ENCODE results near the gene GANAB. TPM values are rescaled to one million over a fixed set of nuclear protein-coding genes. Genes with fewer than 3 reads are reported as not detected.
A peak's percentile ranks its signal among the peaks of the same experiment; 100 is the strongest.
"Not testable (repeated sequence)": the region's sequence is repeated elsewhere in the genome, so short reads cannot be mapped to it uniquely, and the experiment has no call there.

Gene GANAB
- total RNA-seq, 1 experiment from 2014 or later = 434 TPM

DNA sequence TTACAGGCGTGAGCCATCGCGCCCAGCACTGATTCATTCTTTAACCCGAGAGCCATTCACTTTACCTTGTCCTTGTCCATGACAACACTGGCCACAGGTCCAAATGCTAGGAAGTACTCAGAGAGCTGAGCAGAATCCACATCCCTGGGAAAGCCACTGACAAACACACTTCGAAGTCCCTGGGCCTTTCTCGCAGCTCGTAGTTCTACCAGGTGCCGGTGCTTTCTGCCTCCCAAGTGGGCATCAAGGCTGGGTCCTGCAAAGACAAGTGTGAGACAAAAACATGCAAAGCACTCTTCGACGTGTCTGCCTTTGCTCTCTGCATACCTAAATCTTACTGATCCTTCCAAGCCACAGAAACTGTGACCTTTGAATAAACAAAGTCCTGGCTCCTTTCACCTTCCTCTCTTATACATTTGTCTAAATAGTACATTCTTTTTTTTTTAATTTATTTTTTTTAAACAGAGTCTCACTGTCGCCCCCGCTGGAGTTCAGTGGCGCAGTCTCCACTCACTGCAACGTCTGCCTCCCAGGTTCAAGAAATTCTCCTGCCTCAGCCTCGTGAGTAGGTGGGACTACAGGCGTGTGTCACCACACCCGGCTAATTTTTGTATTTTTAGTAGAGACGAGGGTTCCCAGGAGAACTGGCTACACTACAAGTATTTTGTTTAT lies 57.3 kb downstream of the GANAB start:
- in situ Hi-C loops (cut with HindIII; ENCODE audit: low pct_unique_long_range_greater_than_20kb, low sequenced_read_pairs) = no loop called here
- peak; percentile 62 for DNase-seq (ENCODE audit: low read depth)

DNA sequence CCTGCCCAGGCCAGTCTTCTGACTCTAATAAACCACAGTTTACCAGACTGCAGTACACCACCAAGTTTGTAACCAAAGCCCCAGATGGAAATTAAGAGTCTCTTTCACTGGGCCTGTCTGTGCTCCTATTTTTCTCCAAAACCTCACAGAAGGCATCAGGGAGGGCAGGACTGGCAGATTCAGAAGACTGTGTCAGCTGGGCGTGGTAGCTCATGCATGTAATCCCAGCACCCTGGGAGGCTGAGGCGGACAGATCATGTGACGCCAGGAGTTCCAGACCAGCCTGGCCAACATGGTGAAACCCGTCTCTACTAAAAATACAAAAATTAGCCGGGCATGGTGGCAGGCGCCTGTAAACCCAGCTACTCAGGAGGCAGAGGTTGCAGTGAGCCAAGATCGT lies 61.1 kb downstream of the GANAB start:
- in situ Hi-C loops (cut with HindIII; ENCODE audit: low pct_unique_long_range_greater_than_20kb, low sequenced_read_pairs); DNase-seq (ENCODE audit: low read depth): not testable (repeated sequence)

DNA sequence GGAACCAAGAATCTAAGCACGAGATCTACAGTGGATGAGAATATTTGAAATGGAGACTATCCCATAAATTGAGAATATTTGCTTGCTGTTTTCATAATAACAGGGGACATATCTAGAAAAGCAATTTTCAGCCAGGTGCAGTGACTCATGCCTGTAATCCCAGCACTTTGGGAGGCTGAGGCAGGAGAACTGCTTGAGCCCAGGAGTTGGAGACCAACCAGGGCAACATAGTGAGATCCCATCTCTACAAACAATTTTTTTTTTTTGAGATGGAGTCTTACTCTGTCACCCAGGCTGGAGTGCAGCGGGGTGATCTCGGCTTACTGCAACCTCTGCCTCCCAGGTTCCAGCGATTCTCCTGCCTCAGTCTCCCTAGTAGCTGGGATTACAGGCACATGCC lies 64.7 kb downstream of the GANAB start:
- in situ Hi-C loops (cut with HindIII; ENCODE audit: low pct_unique_long_range_greater_than_20kb, low sequenced_read_pairs); DNase-seq (ENCODE audit: low read depth): not testable (repeated sequence)

DNA sequence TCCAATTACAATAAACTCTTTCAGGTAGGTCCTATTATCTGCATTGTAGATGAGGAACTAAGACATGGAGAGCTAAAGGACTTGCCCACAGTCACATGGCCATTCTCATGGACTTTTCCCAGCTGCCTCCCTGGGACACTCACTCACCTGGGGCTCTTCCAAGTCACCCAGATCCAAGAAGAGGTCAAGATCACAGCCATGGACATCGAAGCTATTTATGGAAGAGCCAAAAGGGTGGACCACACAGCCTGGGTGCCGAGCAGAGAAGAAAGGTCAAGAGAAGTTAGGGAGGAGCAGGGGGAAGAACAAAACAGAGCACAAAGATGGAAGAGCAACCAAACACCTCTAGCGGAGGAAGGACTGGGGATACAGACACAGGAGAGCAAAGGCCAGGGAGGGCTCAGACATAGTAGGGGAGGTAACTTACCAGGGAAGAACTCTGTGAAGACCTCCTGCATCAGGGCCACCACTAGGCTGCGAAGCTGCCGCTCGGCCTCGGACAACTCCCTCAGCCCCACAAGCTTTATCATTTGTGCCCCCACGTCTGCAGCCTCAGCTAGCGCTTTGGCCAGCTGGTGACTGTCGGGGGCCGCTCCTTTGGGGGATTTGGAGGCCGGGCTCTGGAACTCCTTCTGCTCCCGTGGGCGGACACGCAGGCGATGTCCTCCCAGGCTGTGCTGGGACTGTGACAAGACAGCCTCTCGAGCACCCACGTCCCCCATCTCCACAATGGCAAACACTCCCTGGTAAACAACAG lies 65.3 kb downstream of the GANAB start:
- DNase-seq (ENCODE audit: low read depth) = no peak
- in situ Hi-C loops (cut with HindIII; ENCODE audit: low pct_unique_long_range_greater_than_20kb, low sequenced_read_pairs) = no loop called here

DNA sequence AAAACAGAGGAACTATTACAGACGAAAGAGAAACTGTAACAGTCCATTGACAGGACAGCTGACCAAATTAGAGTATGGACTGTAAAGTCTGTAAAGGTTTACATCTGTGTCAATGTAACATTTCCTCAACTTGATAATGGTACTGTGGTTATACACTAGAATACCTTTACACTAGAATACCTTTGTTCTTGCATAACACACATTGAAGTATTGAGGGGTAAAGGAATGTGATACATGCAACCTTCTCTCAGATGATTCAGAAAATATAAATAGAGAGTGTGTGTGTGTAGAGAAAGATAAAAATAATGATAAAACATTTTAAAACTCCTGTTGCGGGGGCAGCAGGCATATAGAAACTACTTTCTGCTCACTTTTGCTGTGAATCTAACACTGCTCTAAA lies 67.2 kb downstream of the GANAB start:
- in situ Hi-C loops (cut with HindIII; ENCODE audit: low pct_unique_long_range_greater_than_20kb, low sequenced_read_pairs) = no loop called here
- no peak for DNase-seq (ENCODE audit: low read depth)

DNA sequence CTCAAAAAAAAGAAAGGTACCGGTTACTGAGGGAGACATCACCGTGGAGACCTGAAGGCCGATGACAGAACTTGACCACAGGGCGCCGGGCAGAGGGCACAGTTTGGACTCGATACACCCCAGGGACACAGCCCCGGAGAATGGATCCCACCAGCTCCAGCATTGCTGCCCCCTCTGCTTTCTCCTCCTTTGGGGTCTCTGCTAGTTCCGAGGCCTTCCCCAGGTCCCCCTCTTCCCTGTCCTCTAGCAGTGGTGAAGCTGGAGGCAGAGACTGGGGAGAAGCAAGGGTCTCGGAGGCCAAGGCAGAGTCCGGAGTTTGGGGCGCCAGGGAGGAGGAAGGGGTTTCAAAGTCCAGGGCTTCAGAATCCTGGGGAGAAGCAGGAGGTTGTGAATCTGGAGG lies 67.9 kb downstream of the GANAB start:
- in situ Hi-C loops (cut with HindIII; ENCODE audit: low pct_unique_long_range_greater_than_20kb, low sequenced_read_pairs) = no loop called here
- DNase-seq (ENCODE audit: low read depth) = no peak

DNA sequence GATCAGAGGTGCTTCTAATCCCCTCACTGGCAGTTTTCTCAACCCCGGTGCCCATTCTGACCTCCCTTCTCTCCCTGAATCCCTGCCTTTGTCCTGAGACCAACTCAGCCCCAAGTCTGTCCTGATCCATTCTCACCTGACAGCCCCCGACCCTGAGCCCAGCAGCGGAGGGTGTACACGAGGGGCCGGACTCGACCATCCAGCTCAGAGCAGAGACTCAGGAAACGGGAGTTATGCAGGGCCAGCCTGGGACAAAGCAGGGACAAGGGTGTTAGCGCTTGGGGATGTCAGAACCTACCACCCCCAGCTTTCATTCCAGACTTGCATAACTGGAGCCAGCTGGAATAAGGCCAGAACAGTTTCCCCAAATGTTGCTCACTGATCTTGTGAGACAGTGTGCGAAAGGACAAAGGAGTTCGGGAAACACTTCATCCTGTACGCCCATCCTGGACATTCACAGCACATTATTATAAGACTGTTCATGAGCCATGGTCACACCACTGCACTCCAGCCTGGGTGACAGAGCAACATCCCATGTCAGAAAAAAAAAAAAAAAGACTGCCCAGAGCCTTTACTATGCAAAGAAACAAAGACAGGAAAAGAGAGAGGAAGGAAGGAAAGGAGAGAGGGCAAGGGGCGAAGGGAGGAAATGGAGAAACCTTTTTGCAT lies 69.2 kb downstream of the GANAB start:
- DNase-seq (ENCODE audit: low read depth) = no peak
- in situ Hi-C loops (cut with HindIII; ENCODE audit: low pct_unique_long_range_greater_than_20kb, low sequenced_read_pairs) = no loop called here

DNA sequence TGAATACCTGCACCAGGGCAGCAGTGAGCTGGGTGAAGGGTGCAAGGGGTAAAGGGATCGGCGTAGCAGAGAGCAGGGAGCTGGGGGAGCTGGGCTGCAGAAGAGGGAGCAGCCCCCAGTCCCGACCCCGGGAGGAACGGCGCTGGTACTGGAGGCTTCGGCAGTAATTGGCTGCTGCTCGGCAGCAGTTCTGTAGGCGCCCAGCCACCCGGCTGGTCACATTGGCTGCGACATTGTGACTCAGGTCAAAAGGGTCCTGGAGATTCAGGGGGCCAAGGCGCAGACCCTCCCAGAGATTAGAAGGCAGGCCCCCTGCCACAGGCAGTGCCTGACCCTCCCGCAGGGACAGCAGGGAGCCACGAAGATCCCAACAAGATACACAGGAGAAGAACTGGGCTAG lies 70.6 kb downstream of the GANAB start:
- no peak for DNase-seq (ENCODE audit: low read depth)
- in situ Hi-C loops (cut with HindIII; ENCODE audit: low pct_unique_long_range_greater_than_20kb, low sequenced_read_pairs) = no loop called here

DNA sequence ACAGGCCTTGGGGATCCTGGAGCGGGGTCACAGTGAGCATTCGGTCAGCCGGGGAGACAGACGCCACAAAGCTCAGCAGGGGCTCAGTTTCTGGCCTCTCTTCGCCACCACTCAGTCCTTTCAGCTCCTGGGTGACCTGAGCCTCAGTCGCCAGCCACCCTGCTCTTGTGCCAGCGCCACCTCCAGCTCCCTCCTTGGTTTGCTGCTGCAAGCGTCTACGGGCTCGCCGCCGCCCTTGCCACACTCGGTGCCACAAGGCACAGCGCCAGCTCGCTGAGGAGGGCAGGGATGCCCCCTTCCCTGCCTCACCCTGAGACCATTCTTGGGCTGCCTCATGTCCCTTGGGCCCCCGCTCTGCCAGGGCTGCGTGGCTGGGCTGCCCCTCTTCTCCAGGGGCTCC lies 71.3 kb downstream of the GANAB start:
- in situ Hi-C loops (cut with HindIII; ENCODE audit: low pct_unique_long_range_greater_than_20kb, low sequenced_read_pairs) = no loop called here
- no peak for DNase-seq (ENCODE audit: low read depth)

Other genes starting within 250 kb of the GANAB start
- gene SCGB1A1, start 227.6 kb downstream of the GANAB start, total RNA-seq (2014; rRNA removed; shearing (Covaris generic); ENCODE audit: low replicate concordance) = not detected in 2 replicates
- gene AHNAK, start 99.8 kb downstream of the GANAB start, total RNA-seq (2014; rRNA removed; shearing (Covaris generic); ENCODE audit: low replicate concordance) = 141 and 188 TPM in 2 replicates
- gene EEF1G, start 72.7 kb downstream of the GANAB start, total RNA-seq (2014; rRNA removed; shearing (Covaris generic); ENCODE audit: low replicate concordance) = 2,603 and 2,794 TPM in 2 replicates
- 11.7 and 14.2 TPM in 2 replicates for gene TUT1, start 55.1 kb downstream of the GANAB start, total RNA-seq (2014; rRNA removed; shearing (Covaris generic); ENCODE audit: low replicate concordance)
- 87.5 and 107 TPM in 2 replicates for gene MTA2, start 44.7 kb downstream of the GANAB start, total RNA-seq (2014; rRNA removed; shearing (Covaris generic); ENCODE audit: low replicate concordance)
- gene EML3, start 33.8 kb downstream of the GANAB start, total RNA-seq (2014; rRNA removed; shearing (Covaris generic); ENCODE audit: low replicate concordance) = 16.1 and 19.3 TPM in 2 replicates
- gene ROM1, start 33.4 kb downstream of the GANAB start, total RNA-seq (2014; rRNA removed; shearing (Covaris generic); ENCODE audit: low replicate concordance) = 4.5 and 7.4 TPM in 2 replicates
- gene B3GAT3, start 24.6 kb downstream of the GANAB start, total RNA-seq (2014; rRNA removed; shearing (Covaris generic); ENCODE audit: low replicate concordance) = 34.9 and 52.3 TPM in 2 replicates
- gene INTS5, start 6.7 kb upstream of the GANAB start, total RNA-seq (2014; rRNA removed; shearing (Covaris generic); ENCODE audit: low replicate concordance) = 7.6 and 14.5 TPM in 2 replicates
- gene C11orf98, start 18.6 kb upstream of the GANAB start, total RNA-seq (2014; rRNA removed; shearing (Covaris generic); ENCODE audit: low replicate concordance) = 48.1 and 59.2 TPM in 2 replicates
- 0.09 and 6.4 TPM in 2 replicates for gene CSKMT, start 18.7 kb upstream of the GANAB start, total RNA-seq (2014; rRNA removed; shearing (Covaris generic); ENCODE audit: low replicate concordance)
- 18.2 and 25.6 TPM in 2 replicates for gene UQCC3, start 25.1 kb upstream of the GANAB start, total RNA-seq (2014; rRNA removed; shearing (Covaris generic); ENCODE audit: low replicate concordance)
- gene LBHD1, start 25.7 kb upstream of the GANAB start, total RNA-seq (2014; rRNA removed; shearing (Covaris generic); ENCODE audit: low replicate concordance) = 1.9 and 3.2 TPM in 2 replicates
- gene UBXN1, start 32.5 kb upstream of the GANAB start, total RNA-seq (2014; rRNA removed; shearing (Covaris generic); ENCODE audit: low replicate concordance) = 81.8 and 106 TPM in 2 replicates
- not detected in 2 replicates for gene LRRN4CL, start 42.9 kb upstream of the GANAB start, total RNA-seq (2014; rRNA removed; shearing (Covaris generic); ENCODE audit: low replicate concordance)
- 37.5 and 55.8 TPM in 2 replicates for gene BSCL2, start 60.8 kb upstream of the GANAB start, total RNA-seq (2014; rRNA removed; shearing (Covaris generic); ENCODE audit: low replicate concordance)
- not detected in 2 replicates for gene GNG3, start 61.1 kb upstream of the GANAB start, total RNA-seq (2014; rRNA removed; shearing (Covaris generic); ENCODE audit: low replicate concordance)
- gene HNRNPUL2, start 80.8 kb upstream of the GANAB start, total RNA-seq (2014; rRNA removed; shearing (Covaris generic); ENCODE audit: low replicate concordance) = 4.4 and 4.8 TPM in 2 replicates
- 30.9 and 37.2 TPM in 2 replicates for gene TTC9C, start 81.9 kb upstream of the GANAB start, total RNA-seq (2014; rRNA removed; shearing (Covaris generic); ENCODE audit: low replicate concordance)
- 4.6 and 14.9 TPM in 2 replicates for gene ZBTB3, start 107.5 kb upstream of the GANAB start, total RNA-seq (2014; rRNA removed; shearing (Covaris generic); ENCODE audit: low replicate concordance)
- gene POLR2G, start 115.0 kb upstream of the GANAB start, total RNA-seq (2014; rRNA removed; shearing (Covaris generic); ENCODE audit: low replicate concordance) = 75.4 and 80.0 TPM in 2 replicates
- 12.9 and 14.6 TPM in 2 replicates for gene TAF6L, start 124.8 kb upstream of the GANAB start, total RNA-seq (2014; rRNA removed; shearing (Covaris generic); ENCODE audit: low replicate concordance)
- 14.9 and 33.8 TPM in 2 replicates for gene TMEM179B, start 140.8 kb upstream of the GANAB start, total RNA-seq (2014; rRNA removed; shearing (Covaris generic); ENCODE audit: low replicate concordance)
- 42.0 and 58.7 TPM in 2 replicates for gene TMEM223, start 145.4 kb upstream of the GANAB start, total RNA-seq (2014; rRNA removed; shearing (Covaris generic); ENCODE audit: low replicate concordance)
- gene NXF1, start 158.8 kb upstream of the GANAB start, total RNA-seq (2014; rRNA removed; shearing (Covaris generic); ENCODE audit: low replicate concordance) = 1.5 and 6.3 TPM in 2 replicates
- gene STX5, start 185.4 kb upstream of the GANAB start, total RNA-seq (2014; rRNA removed; shearing (Covaris generic); ENCODE audit: low replicate concordance) = 29.6 and 39.5 TPM in 2 replicates
- not detected in 2 replicates for gene TEX54, start 186.2 kb upstream of the GANAB start, total RNA-seq (2014; rRNA removed; shearing (Covaris generic); ENCODE audit: low replicate concordance)
- 82.0 and 102 TPM in 2 replicates for gene WDR74, start 193.0 kb upstream of the GANAB start, total RNA-seq (2014; rRNA removed; shearing (Covaris generic); ENCODE audit: low replicate concordance)
- 623 and 653 TPM in 2 replicates for gene SLC3A2, start 234.3 kb upstream of the GANAB start, total RNA-seq (2014; rRNA removed; shearing (Covaris generic); ENCODE audit: low replicate concordance)

All from Caki2 (cell line).